ENCODE results near the gene ZC3H4. TPM values are rescaled to one million over a fixed set of nuclear protein-coding genes. Genes with fewer than 3 reads are reported as not detected.

Gene ZC3H4
- total RNA-seq, 1 experiment from 2014 or later = 45.1 TPM

GRCh38 chr19:47112166-47112996 is 1.2 kb downstream of the ZC3H4 start:
- TF ChIP-seq SIN3A (IDR thresholded peaks at IDR 0.05; ENCODE audit: low read depth) (no peak), POLR2AphosphoS5 (IDR thresholded peaks at IDR 0.05; ENCODE audit: low read depth, low read length) (peak; percentile 47), EGR1 (IDR thresholded peaks at IDR 0.05; ENCODE audit: low read depth) (peak; percentile 75), CBX3 (IDR thresholded peaks at IDR 0.05; ENCODE audit: low read depth) (no peak), EZH2 (IDR thresholded peaks at IDR 0.05) (no peak), TCF7L2 (IDR thresholded peaks at IDR 0.05; ENCODE audit: borderline replicate concordance, extremely low read depth, insufficient read depth, insufficient read length) (peak; percentile 47), ZNF274 (IDR thresholded peaks at IDR 0.05; ENCODE audit: low read depth, low read length) (no peak), RAD21 (IDR thresholded peaks at IDR 0.05; ENCODE audit: low read depth) (0 out of 2 replicates have a peak, but pooled peaks have one; percentile 4), JUND (IDR thresholded peaks at IDR 0.05) (no peak), CEBPB (IDR thresholded peaks at IDR 0.05; ENCODE audit: low read depth) (no peak), POLR2A (IDR thresholded peaks at IDR 0.05; ENCODE audit: borderline replicate concordance, extremely low read depth, insufficient read depth, insufficient read length) (no peak), SP1 (IDR thresholded peaks at IDR 0.05; ENCODE audit: low read depth) (peak; percentile 34; the same call in 1 of the 2 replicates), YY1 (IDR thresholded peaks at IDR 0.05; ENCODE audit: extremely low read depth, insufficient replicate concordance, low read depth, low read length) (peak; percentile 93), SRF (IDR thresholded peaks at IDR 0.05; ENCODE audit: low read depth) (no peak; the same call in 1 of the 2 replicates), ZFX (IDR thresholded peaks at IDR 0.05) (peak; percentile 99)
- Histone ChIP-seq H3K9ac (ENCODE audit: low read length) (peak overlapping the region; percentile 100), H3K27me3 (ENCODE audit: insufficient read depth, low read length) (no peaks in the 10 kb centered on the region), H3K36me3 (ENCODE audit: control insufficient read depth in 1 of 2, insufficient read depth in 2 of 2, low read length in 2 of 2) (peaks cover 2 to 12% of the 10 kb centered on the region in 2 experiments; a peak in 1 of 4 replicates), H3K4me2 (ENCODE audit: low read length) (peak overlapping the region; percentile 81), H3K4me1 (ENCODE audit: control insufficient read depth in 1 of 2, insufficient read depth in 2 of 2, low read length in 2 of 2) (peaks cover 15 to 45% of the 10 kb centered on the region in 2 experiments), H4K20me1 (ENCODE audit: insufficient read depth) (no peaks in the 10 kb centered on the region), H3K4me3 (replicated peaks in 1 of 2; ENCODE audit: low read depth in 1 of 2, low read length in 2 of 2) (peak overlapping the region; percentile 87 to 94), H3K9me2 (ENCODE audit: insufficient read depth) (no peaks in the 10 kb centered on the region), H3K27ac (ENCODE audit: low read depth, low read length) (peak overlapping the region; percentile 100), H3K9me3 (ENCODE audit: control insufficient read depth in 1 of 2, insufficient read depth in 1 of 2, low read depth in 1 of 2, low read length in 2 of 2) (no peaks in the 10 kb centered on the region), H2AFZ (ENCODE audit: low read depth, low read length, poor library complexity, severe bottlenecking) (no peak overlapping the region), H3K79me2 (ENCODE audit: insufficient read depth, low read length) (peaks cover 34% of the 10 kb centered on the region)
- intact Hi-C loops (cut with micrococcal nuclease) = loop anchor here (1.0 kb wide), 1 partner anchor 16 kb away; no protein-coding TSS in a partner anchor
- DNase-seq (ENCODE audit: low read depth, low spot score) = no peak
- ATAC-seq = peak; percentile 15
- POLR2A ChIA-PET = interaction anchor here (0.7 to 2.6 kb wide), 12 partner anchors 9 to 316 kb away, joined by 3 to 27 read pairs (median 10); partner anchors contain the start of genes CCDC9 and SAE1
- CTCF ChIA-PET = interaction anchor here (0.6 to 1.6 kb wide), 6 partner anchors 9 to 33 kb away, joined by 3 to 9 read pairs (median 4); no protein-coding TSS in a partner anchor
- TSS peak; percentile 42 for BruUV-seq (replicated peaks)
- RAD21 ChIA-PET (ENCODE audit: low non-redundant PET in 1 of 2, low total read pairs in 2 of 2, uncharacterized antibody in 2 of 2, unreplicated experiment in 2 of 2) = interaction anchor here (0.6 to 1.2 kb wide), 3 partner anchors 33 to 132 kb away, joined by 3 read pairs; no protein-coding TSS in a partner anchor
